GM20000 (cell line): ENCODE measurements around the gene VWA8.

ENCODE experiments used
- DNase-seq: peaks from one replicate; pipeline ENCODE4 v3.0.0; 2012; ENCODE audit warnings: low spot score
- CTCF ChIP-seq: IDR thresholded peaks from 2 replicates; pipeline ENCODE4 v1.5.1; 2012; ENCODE audit warnings: mild to moderate bottlenecking, control low read depth; ENCODE audit errors: extremely low read depth, missing control alignments

Gene VWA8

GRCh38 chr13:41554626-41555386 is 406.1 kb downstream of the VWA8 start:
- DNase-seq = peak; percentile 71
- peak; percentile 13 for TF ChIP-seq CTCF

- no peak for DNase-seq
- TF ChIP-seq CTCF = no peak
Measured at GRCh38 chr13:41554180-41554579, 406.7 kb downstream of the VWA8 start.

GRCh38 chr13:41552031-41552430 is 408.9 kb downstream of the VWA8 start:
- no peak for TF ChIP-seq CTCF
- DNase-seq = no peak

- TF ChIP-seq CTCF = no peak
- DNase-seq = no peak
Measured at GRCh38 chr13:41550276-41550675, 410.6 kb downstream of the VWA8 start.

GRCh38 chr13:41549491-41549890 is 411.4 kb downstream of the VWA8 start:
- DNase-seq = no peak
- no peak for TF ChIP-seq CTCF

GRCh38 chr13:41548910-41549309 is 412.0 kb downstream of the VWA8 start:
- no peak for DNase-seq
- no peak for TF ChIP-seq CTCF

- no peak for TF ChIP-seq CTCF
- DNase-seq = no peak
Measured at GRCh38 chr13:41548031-41548430, 412.9 kb downstream of the VWA8 start.
